ENCODE data around the gene SRA1. TPM values are rescaled to one million over a fixed set of nuclear protein-coding genes. Genes with fewer than 3 reads are reported as not detected.
A peak's percentile ranks its signal among the peaks of the same experiment; 100 is the strongest.

SRA1 gene
- total and polyA plus RNA-seq, 2 of the 4 experiments (the other 2 are of a cell fraction), result 52.9 to 54.8 TPM

- Histone ChIP-seq H4K8ac (ENCODE audit: low read depth in 2 of 2, low read length in 2 of 2) (no peak overlapping the region), H3K4me3 (ENCODE audit: insufficient read depth, low read depth, low read length) (no peak overlapping the region), H3K56ac (ENCODE audit: extremely low read depth, insufficient read depth, low read length) (no peak overlapping the region), H3K36me3 (ENCODE audit: control insufficient read depth, insufficient read depth, low read length) (peaks cover 32% of the 10 kb centered on the region), H2BK5ac (ENCODE audit: low read depth, low read length, poor library complexity, severe bottlenecking) (no peak overlapping the region), H3K9ac (ENCODE audit: low read depth, low read length) (no peak overlapping the region), H3K9me3 (ENCODE audit: control insufficient read depth, insufficient read depth, low read length) (no peaks in the 10 kb centered on the region), H3K4me2 (ENCODE audit: low read depth, low read length) (no peak overlapping the region), H2AK5ac (ENCODE audit: low read depth, low read length) (peak overlapping the region; percentile 20; the same call in 1 of the 2 replicates), H3K9me1 (ENCODE audit: insufficient read depth, low read length) (0 out of 2 replicates have a peak, but pooled peaks cover 3% of the 10 kb centered on the region), H3K4me1 (ENCODE audit: control insufficient read depth, insufficient read depth, low read length) (peaks cover 18% of the 10 kb centered on the region), H4K91ac (ENCODE audit: insufficient read depth, low read depth, low read length) (no peak overlapping the region), H3K4ac (ENCODE audit: low read depth, low read length) (no peak overlapping the region), H2BK20ac (ENCODE audit: low read depth, low read length) (no peak overlapping the region), H3K14ac (replicated peaks; ENCODE audit: low read depth, low read length) (no peak overlapping the region), H2AFZ (replicated peaks; ENCODE audit: low read length, poor library complexity) (no peak overlapping the region), H3K79me1 (ENCODE audit: low read depth in 1 of 2, low read length in 2 of 2) (peaks cover 12 to 70% of the 10 kb centered on the region in 2 experiments; a peak in 3 of 4 replicates), H2AK9ac (replicated peaks; ENCODE audit: low read depth, low read length, poor library complexity) (no peak overlapping the region), H2BK120ac (ENCODE audit: low read depth, low read length) (no peak overlapping the region), H2BK15ac (ENCODE audit: low read depth, low read length) (no peak overlapping the region), H3K27me3 (ENCODE audit: control insufficient read depth, insufficient read depth, low read length) (no peaks in the 10 kb centered on the region), H4K5ac (ENCODE audit: low read depth, low read length) (no peak overlapping the region), H3K27ac (ENCODE audit: insufficient read depth, low read length) (no peak overlapping the region), H3K18ac (ENCODE audit: low read depth, low read length) (no peak overlapping the region), H3K23ac (ENCODE audit: low read depth, low read length) (no peak overlapping the region), H4K20me1 (ENCODE audit: insufficient read depth, low read length) (peaks cover 38% of the 10 kb centered on the region)
- no CpG with 5 or more reads among the region's 3 CpGs for WGBS, 2 experiments (ENCODE audit: extremely low coverage in 2 of 2, insufficient read length in 1 of 2)
- intact Hi-C loops (cut with micrococcal nuclease), result no loop called here
- ChIA-PET CTCF (interaction anchor here (0.8 kb wide), 2 partner anchors 38 to 97 kb away, joined by 3 read pairs; no protein-coding TSS in a partner anchor), POLR2A (ENCODE audit: unreplicated experiment) (no interaction called here)
- dilution Hi-C loops (cut with HindIII; ENCODE audit: low sequenced_read_pairs, unreplicated experiment), result no loop called here
- ATAC-seq (ENCODE audit: low read depth), result no peak
- in situ Hi-C loops (cut with MboI; ENCODE audit: low sequenced_read_pairs), result no loop called here
- TF ChIP-seq, protein P1, sequence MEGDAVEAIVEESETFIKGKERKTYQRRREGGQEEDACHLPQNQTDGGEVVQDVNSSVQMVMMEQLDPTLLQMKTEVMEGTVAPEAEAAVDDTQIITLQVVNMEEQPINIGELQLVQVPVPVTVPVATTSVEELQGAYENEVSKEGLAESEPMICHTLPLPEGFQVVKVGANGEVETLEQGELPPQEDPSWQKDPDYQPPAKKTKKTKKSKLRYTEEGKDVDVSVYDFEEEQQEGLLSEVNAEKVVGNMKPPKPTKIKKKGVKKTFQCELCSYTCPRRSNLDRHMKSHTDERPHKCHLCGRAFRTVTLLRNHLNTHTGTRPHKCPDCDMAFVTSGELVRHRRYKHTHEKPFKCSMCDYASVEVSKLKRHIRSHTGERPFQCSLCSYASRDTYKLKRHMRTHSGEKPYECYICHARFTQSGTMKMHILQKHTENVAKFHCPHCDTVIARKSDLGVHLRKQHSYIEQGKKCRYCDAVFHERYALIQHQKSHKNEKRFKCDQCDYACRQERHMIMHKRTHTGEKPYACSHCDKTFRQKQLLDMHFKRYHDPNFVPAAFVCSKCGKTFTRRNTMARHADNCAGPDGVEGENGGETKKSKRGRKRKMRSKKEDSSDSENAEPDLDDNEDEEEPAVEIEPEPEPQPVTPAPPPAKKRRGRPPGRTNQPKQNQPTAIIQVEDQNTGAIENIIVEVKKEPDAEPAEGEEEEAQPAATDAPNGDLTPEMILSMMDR (conservative IDR thresholded peaks at IDR 0.05; ENCODE audit: low read depth, low read length), result no peak
- TF ChIP-seq, protein P2, sequence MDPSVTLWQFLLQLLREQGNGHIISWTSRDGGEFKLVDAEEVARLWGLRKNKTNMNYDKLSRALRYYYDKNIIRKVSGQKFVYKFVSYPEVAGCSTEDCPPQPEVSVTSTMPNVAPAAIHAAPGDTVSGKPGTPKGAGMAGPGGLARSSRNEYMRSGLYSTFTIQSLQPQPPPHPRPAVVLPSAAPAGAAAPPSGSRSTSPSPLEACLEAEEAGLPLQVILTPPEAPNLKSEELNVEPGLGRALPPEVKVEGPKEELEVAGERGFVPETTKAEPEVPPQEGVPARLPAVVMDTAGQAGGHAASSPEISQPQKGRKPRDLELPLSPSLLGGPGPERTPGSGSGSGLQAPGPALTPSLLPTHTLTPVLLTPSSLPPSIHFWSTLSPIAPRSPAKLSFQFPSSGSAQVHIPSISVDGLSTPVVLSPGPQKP (IDR thresholded peaks at IDR 0.05; ENCODE audit: borderline replicate concordance, low read depth, low read length), result no peak
- no peak for TF ChIP-seq RCOR1 (IDR thresholded peaks at IDR 0.05; ENCODE audit: insufficient replicate concordance, low read length)
- TF ChIP-seq MAFK (IDR thresholded peaks at IDR 0.05; ENCODE audit: low read depth, low read length), result no peak
- BruUV-seq (replicated peaks), result no TSS peak
- peak; percentile 41 for DNase-seq
Observed at GRCh38 chr5:140549237-140550144, 7.8 kb downstream of the SRA1 start.

Measured in IMR-90 (cell line).